ENCODE measurements around the gene PRR14L.

DNA sequence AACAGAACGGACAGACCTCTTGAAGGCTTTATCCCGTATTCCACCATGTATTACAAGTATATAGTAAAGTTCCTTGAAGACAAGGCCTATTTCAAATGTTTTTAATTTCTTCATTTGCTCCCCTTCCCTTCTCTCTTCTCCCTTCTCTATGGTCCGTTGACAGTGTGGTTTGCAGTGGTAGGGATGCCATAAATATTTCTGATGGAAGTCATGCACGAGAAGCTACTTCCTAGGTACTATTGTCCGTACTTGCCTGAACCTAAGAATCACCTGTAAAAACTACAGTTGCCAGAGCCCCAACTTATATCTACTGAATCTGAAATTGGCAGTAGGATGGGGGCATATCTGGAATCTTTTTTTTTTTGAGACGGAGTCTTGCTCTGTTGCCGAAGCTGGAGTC lies 90.7 kb downstream of the PRR14L start:
- TF ChIP-seq CTCF (IDR thresholded peaks at IDR 0.05) (no peak), POLR2A (IDR thresholded peaks at IDR 0.05) (no peak)

Data from testis (tissue), 2 donors.